HG02973 (cell line): ENCODE results near the gene RASGRP1.

Source experiments
- ATAC-seq: cut with Tn5 transposase; IDR thresholded peaks from one replicate; pipeline ENCODE4 v1.9.1; 2021; ENCODE audit warnings: moderate library complexity; ENCODE audit not compliant: unreplicated experiment

The RASGRP1 gene

GRCh38 chr15:38463893-38464292 lies 100.7 kb downstream of the RASGRP1 start:
- no peak for ATAC-seq

GRCh38 chr15:38461066-38461833 lies 103.4 kb downstream of the RASGRP1 start:
- no peak for ATAC-seq

- no peak for ATAC-seq
Observed at GRCh38 chr15:38460543-38460942, 104.1 kb downstream of the RASGRP1 start.

- ATAC-seq = no peak
Observed at GRCh38 chr15:38459480-38459879, 105.1 kb downstream of the RASGRP1 start.

GRCh38 chr15:38458646-38459045 lies 106.0 kb downstream of the RASGRP1 start:
- ATAC-seq = no peak

GRCh38 chr15:38455092-38455491 lies 109.5 kb downstream of the RASGRP1 start:
- no peak for ATAC-seq

GRCh38 chr15:38454696-38455090 lies 109.9 kb downstream of the RASGRP1 start:
- ATAC-seq = no peak

GRCh38 chr15:38453971-38454695 lies 110.5 kb downstream of the RASGRP1 start, which contains the start of gene FAM98B:
TSS of gene FAM98B (plus strand) at chr15:38454127. CDS start at chr15:38454162, 35 bp downstream.
- peak; percentile 82 for ATAC-seq

- ATAC-seq = no peak
Observed at GRCh38 chr15:38441130-38441519, 123.5 kb downstream of the RASGRP1 start.

- ATAC-seq = peak; percentile 83
Observed at GRCh38 chr15:38440353-38441129, 124.1 kb downstream of the RASGRP1 start.
